Embryonic facial prominence (tissue), 1 donor: ENCODE measurements around the gene RNF135.
"Not testable (repeated sequence)": the region's sequence is repeated elsewhere in the genome, so short reads cannot be mapped to it uniquely, and the experiment has no call there.

Experiments used
- DNase-seq: peaks from one replicate; pipeline ENCODE4 v3.0.0-alpha.2; 2016; ENCODE audit errors: extremely low spot score

Gene RNF135

GRCh38 chr17:30954046-30954830, 16.6 kb upstream of the RNF135 start:
- DNase-seq: no peak

DNA sequence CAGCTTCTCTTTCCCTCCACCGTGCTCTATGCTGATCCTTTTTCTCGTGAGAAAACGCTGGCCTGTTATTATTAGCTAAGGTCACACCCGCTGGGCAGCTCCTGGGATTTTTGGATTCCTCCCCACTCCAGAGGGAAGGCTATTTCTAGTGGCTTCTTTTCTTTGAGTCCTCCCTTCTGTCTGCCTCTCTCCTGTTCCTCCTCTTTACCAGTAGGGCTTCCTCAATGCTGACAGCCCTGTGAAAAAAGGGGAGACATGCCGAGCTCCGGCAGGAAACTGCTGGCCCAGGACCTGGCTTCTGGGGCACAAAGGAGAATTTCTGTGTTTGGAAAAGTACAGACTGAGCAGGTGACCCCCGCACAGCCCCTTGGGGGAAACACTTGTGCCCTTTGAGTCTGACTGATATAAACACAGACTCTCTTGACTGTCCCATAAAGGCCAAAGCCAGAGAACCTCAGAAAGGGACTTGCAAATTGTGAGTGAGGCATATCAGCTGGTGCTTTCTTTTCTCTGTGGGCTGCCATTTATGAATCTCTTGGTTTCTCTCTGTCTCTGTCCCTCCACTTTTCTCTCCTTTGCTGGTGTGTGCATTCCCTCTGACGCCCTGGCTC, 14.0 kb upstream of the RNF135 start:
- DNase-seq: no peak

DNA sequence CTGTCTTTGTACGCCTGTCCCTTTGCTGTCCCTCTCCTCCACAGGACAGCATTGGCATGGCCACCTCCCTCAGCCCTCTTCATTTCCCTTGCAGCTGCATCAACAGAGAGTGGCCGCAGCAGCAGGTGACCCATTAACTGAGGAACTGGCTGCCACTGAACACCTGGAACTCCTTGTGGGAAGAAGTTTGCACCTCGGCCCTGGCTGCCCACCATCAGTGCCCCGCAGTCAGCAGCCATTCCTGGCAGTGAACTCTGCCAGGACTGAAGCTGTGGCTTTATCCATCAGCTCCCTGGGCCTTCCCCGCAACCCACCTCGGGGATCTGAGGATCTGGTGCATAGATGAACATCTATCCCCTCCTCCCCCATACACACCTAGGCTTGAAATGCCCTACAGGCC, 13.1 kb upstream of the RNF135 start:
- DNase-seq: no peak

DNA sequence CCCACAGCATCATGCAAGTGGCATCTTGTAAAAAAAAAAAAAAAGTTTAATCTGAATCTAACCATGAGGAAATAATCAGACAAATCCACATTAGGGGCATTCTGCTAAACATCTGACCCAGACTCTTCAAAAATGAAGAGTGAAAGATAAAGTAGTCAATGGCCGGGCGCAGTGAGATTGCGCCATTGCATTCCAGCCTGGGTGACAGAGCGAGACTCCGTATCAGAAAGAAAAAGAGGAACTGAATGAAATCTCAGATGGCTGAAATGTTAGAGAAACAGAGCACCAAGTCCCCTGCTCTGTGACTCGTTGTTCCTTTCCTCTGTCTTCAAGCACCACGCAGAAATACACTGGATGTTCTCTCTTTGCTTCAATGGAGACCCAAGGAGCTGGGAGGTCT, 12.7 kb upstream of the RNF135 start:
- DNase-seq: no peak

DNA sequence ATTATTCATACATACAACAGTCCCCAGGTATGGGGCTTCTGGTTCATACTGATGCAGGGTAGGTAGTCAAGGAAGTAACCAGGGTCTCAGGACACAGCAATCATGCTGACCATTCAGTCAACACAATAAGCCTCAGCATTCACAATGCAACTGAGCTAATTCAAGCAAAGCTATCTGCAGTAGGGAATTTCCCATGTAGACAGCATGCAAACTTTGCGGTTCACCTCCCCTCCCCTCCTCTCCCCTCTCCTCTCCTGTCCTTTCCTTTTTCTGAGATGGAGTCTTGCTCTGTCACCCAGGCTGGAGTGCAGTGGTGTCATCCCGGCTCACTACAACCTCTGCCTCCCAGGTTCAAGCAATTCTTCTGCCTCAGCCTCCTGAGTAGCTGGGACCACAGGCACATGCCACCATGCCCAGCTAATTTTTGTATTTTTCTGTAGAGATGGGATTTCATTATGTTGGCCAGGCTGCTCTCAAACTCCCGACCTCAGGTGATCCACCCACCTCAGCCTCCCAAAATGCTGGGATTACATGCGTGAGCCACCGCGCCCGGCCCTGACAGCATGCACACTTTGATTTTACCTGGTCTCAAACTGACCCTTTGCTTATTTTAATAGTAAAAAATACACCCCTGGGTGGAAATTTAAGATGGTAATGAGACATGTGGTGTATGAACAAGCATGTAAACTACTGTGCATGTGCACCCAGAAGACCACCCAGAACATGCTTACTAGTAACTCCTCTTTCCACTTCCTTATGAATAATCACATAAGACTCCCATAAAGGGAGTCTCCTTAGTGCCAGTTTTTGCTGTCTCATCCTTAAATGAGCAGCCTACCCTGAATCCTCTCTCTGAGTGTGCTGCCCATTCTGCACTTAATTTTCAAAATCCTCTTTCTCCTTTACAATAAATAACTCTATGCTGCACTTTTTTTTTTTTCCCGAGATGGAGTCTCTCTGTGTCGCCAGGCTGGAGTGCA, 9.3 kb upstream of the RNF135 start:
- no peak for DNase-seq

DNA sequence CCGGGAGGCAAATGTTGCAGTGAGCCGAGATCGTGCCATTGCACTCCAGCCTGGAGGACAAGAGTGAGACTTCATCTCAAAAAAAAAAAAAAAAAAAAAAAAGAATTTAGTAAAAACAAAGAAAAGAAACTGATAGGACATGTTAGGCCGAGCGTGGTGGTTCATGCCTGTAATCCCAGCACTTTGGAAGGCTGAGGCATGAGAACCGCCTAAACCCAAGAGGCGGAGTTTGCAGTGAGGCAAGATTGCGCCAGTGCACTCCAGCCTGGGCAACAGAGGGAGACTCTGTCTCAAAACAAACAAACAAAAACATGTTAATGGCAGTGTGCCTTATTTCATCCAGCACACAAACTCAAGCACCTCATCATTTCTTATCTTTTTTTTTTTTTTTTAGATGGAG, 6.5 kb upstream of the RNF135 start:
- DNase-seq: not testable (repeated sequence)

DNA sequence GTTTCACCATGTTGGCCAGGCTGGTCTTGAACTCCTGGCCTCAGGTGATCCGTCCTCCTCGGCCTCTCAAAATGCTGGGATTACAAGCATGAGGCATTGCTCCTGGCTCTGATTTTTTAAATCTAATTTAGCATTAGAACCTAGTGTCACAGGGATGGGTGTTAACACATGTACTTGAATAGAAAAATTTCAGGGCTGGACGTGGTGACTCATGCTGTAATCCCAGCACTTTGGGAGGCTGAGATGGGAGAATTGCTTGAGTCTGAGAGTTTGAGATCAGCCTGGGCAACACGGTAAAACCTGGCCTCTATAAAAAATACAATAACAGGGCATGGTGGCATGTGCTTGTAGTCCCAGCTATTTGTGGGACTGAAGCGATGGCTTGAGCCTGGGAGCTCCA, 6.0 kb upstream of the RNF135 start:
- no peak for DNase-seq

DNA sequence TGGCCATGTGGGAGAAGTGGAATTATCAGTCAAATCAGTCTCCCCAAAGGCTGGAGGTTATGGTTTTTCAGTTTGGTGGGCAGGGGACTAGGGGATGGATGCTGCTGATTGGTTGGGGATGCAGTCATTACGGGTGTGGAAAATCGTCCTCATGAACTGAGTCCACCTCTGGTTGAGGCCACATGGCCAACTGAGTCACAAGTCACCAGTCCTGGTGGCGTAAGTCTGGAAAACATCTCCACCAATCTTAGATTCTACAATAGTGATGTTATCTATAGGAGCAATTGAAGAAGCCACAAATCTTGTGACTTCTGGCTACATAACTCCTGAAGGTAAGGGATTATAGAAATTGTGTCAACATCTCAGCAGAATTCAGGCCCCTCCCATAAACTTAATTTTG, 5.2 kb upstream of the RNF135 start:
- DNase-seq: no peak

GRCh38 chr17:30967911-30968310, 2.9 kb upstream of the RNF135 start:
- DNase-seq: not testable (repeated sequence)

GRCh38 chr17:30969989-30970830, 629 bp upstream of the RNF135 start:
- DNase-seq: no peak

DNA sequence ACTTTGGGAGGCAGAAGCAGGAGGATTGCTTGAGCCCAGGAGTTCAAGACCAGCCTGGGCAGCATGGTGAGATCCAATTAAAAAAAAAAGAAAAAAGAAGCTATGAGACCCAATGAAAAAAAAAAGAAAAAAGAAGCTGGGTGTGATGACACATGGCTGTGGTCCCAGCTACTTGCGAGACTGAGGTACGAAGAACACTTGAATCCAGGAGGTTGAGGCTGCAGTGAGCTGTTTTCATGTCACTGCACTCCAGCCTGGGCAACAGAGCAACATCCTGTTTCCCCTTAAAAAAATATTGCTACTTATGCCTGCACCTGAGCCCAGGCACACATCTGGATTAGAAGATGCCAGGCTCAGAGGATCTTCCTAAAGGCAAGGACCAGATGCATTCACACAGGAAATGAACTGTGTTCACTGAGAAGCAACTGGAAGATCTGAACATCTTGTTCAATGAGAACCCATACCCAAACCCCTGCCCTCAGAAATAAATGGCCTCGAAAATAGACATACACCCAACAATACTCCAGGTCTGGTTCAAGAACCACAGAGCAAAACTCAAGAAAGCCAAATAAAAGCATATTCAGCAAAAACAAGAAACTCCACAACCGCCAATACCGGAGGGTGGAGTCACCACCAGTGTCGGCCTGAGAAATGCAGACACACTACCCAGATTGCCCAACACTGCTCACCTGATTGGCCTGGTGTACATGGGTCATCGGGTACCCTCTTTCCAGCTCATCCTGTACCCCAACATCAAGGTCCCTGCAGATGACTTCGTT, 4.4 kb downstream of the RNF135 start:
- no peak for DNase-seq

- DNase-seq: not testable (repeated sequence)
These were observed 9.1 kb downstream of the RNF135 start for GRCh38 chr17:30979919-30980318.

- no peak for DNase-seq
These were observed 11.0 kb downstream of the RNF135 start for GRCh38 chr17:30981531-30982519.

- no peak for DNase-seq
These were observed 12.0 kb downstream of the RNF135 start for GRCh38 chr17:30982855-30983254.

DNA sequence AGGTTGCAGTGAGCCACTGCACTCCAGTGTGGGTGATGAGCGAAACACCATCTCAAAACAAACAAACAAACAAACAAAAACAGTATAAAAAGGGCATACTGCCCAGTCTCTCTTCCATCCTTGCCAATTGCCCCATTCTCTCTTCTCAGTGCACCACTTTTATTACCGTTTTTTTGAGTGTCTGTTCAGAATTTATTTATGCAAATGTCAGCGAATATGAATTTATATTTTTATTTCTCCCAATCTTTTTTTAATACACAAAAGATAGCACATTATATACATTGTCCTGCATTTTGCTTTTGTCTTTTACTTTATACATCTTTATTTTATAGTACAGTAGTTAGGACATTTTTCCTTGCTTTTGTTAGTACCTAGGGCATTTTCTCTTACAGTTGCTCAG, 19.6 kb downstream of the RNF135 start:
- DNase-seq: no peak

GRCh38 chr17:30992551-30992950, 21.7 kb downstream of the RNF135 start:
- no peak for DNase-seq

DNA sequence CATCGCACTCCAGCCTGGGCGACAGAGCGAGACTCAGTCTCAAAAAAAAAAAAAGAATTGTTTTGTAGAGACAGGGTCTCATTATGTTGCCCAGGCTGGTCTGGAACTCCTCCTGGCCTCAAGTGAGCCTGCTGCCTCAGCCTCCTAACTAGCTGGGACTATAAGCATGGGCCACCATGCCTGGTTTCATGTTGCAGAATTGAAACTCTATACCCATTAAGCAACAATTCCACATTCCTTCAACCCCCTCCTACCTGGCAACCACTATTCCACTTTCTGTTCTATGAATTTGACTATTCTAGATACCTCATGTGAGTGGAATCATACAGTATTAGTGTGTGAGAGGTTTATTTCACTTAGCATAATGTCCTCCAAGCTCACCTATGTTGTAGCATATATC, 24.5 kb downstream of the RNF135 start:
- DNase-seq: no peak

- no peak for DNase-seq
These were observed 25.6 kb downstream of the RNF135 start for GRCh38 chr17:30996486-30996885.

DNA sequence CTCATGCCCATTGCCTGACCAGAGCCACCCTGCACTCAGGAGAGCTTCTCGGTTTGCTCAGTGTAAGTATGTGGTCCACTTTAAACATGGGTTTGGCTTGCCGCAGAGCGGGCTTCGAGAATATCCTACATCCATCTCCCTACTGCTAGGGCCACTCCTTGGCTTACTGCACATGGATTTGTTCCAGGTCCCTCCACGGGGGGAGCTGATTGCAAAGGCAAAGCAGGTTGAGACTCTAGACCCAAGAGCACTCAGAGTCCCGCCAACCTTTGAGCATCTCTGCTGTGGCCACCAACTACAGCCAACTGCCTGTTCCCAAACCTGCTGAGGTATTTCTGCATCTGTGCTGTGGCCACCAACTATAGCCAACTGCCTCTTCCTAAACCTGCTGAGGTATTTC, 26.4 kb downstream of the RNF135 start:
- DNase-seq: no peak
